Measurements from ENCODE around the gene DDAH1. TPM values are rescaled to one million over a fixed set of nuclear protein-coding genes. Genes with fewer than 3 reads are reported as not detected.

DDAH1 gene
- total and polyA plus RNA-seq, 5 donors from 2014 or later: 0.15 TPM; not detected in 4

GRCh38 chr1:85372683-85373377 is 92.1 kb downstream of the DDAH1 start:
- H3K9me3 ChIP-seq (ENCODE audit: control insufficient read depth in 2 of 2, low read length in 2 of 2): no peaks in the 10 kb centered on the region
- ATAC-seq (ENCODE audit: low read depth in 2 of 2) (no peak), DNase-seq (no peak)
- Mint-ChIP-seq H3K27ac (no peak overlapping the region), H3K9me3 (peaks cover 0 to under 1% (median 0%) of the 10 kb centered on the region in 7 donors), H3K27me3 (no peaks in the 10 kb centered on the region), H3K4me3 (no peak overlapping the region), H3K4me1 (no peaks in the 10 kb centered on the region), H3K36me3 (no peaks in the 10 kb centered on the region)
- peaks cover 4% of the 10 kb centered on the region for H3K27me3 ChIP-seq (ENCODE audit: control insufficient read depth, insufficient read depth, low read length)
- no peak overlapping the region for H3K4me3 ChIP-seq (ENCODE audit: low read depth, low read length)
- H3K4me1 ChIP-seq (ENCODE audit: control insufficient read depth, insufficient read depth, low read length, poor library complexity, severe bottlenecking): no peaks in the 10 kb centered on the region
- no peak overlapping the region for H3K27ac ChIP-seq (ENCODE audit: insufficient read depth, low read length, poor library complexity, severe bottlenecking)
- H3K36me3 ChIP-seq (ENCODE audit: control insufficient read depth, insufficient read depth, low read length): no peaks in the 10 kb centered on the region

GRCh38 chr1:85371021-85371420 is 93.9 kb downstream of the DDAH1 start:
- Mint-ChIP-seq H3K4me3 (no peak overlapping the region), H3K27me3 (no peaks in the 10 kb centered on the region), H3K27ac (no peak overlapping the region), H3K9me3 (no peaks in the 10 kb centered on the region), H3K4me1 (no peaks in the 10 kb centered on the region), H3K36me3 (no peaks in the 10 kb centered on the region)
- Histone ChIP-seq H3K9me3 (ENCODE audit: control insufficient read depth in 2 of 2, low read length in 2 of 2) (no peaks in the 10 kb centered on the region), H3K27me3 (ENCODE audit: control insufficient read depth, insufficient read depth, low read length) (peaks cover 4% of the 10 kb centered on the region), H3K36me3 (ENCODE audit: control insufficient read depth, insufficient read depth, low read length) (no peaks in the 10 kb centered on the region), H3K27ac (ENCODE audit: insufficient read depth, low read length, poor library complexity, severe bottlenecking) (no peak overlapping the region), H3K4me3 (ENCODE audit: low read depth, low read length) (no peak overlapping the region), H3K4me1 (ENCODE audit: control insufficient read depth, insufficient read depth, low read length, poor library complexity, severe bottlenecking) (no peaks in the 10 kb centered on the region)
- no peak for ATAC-seq (ENCODE audit: low read depth in 2 of 2)
- DNase-seq: no peak

- no peaks in the 10 kb centered on the region for H3K4me1 Mint-ChIP-seq
- no peak overlapping the region for H3K27ac ChIP-seq (ENCODE audit: insufficient read depth, low read length, poor library complexity, severe bottlenecking)
- ATAC-seq (ENCODE audit: low read depth in 2 of 2) (no peak), DNase-seq (no peak)
- H3K9me3 ChIP-seq (ENCODE audit: control insufficient read depth in 2 of 2, low read length in 2 of 2): no peaks in the 10 kb centered on the region
- H3K27ac Mint-ChIP-seq: no peak overlapping the region
- H3K4me1 ChIP-seq (ENCODE audit: control insufficient read depth, insufficient read depth, low read length, poor library complexity, severe bottlenecking): no peaks in the 10 kb centered on the region
- no peaks in the 10 kb centered on the region for H3K36me3 Mint-ChIP-seq
- no peak overlapping the region for H3K4me3 Mint-ChIP-seq
- H3K27me3 Mint-ChIP-seq: no peaks in the 10 kb centered on the region
- no peaks in the 10 kb centered on the region for H3K9me3 Mint-ChIP-seq
- no peaks in the 10 kb centered on the region for H3K36me3 ChIP-seq (ENCODE audit: control insufficient read depth, insufficient read depth, low read length)
- peaks cover 4% of the 10 kb centered on the region for H3K27me3 ChIP-seq (ENCODE audit: control insufficient read depth, insufficient read depth, low read length)
- no peak overlapping the region for H3K4me3 ChIP-seq (ENCODE audit: low read depth, low read length)
Observed at GRCh38 chr1:85368073-85368770, 96.7 kb downstream of the DDAH1 start.

GRCh38 chr1:85366391-85367170 is 98.4 kb downstream of the DDAH1 start:
- no peaks in the 10 kb centered on the region for H3K36me3 Mint-ChIP-seq
- DNase-seq: no peak
- no peak overlapping the region for H3K4me3 Mint-ChIP-seq
- no peaks in the 10 kb centered on the region for H3K9me3 Mint-ChIP-seq
- H3K4me1 ChIP-seq (ENCODE audit: control insufficient read depth, insufficient read depth, low read length, poor library complexity, severe bottlenecking): no peaks in the 10 kb centered on the region
- H3K27ac Mint-ChIP-seq: no peak overlapping the region
- H3K9me3 ChIP-seq (ENCODE audit: control insufficient read depth in 2 of 2, low read length in 2 of 2): no peaks in the 10 kb centered on the region
- H3K27me3 Mint-ChIP-seq: no peaks in the 10 kb centered on the region
- H3K27ac ChIP-seq (ENCODE audit: insufficient read depth, low read length, poor library complexity, severe bottlenecking): no peak overlapping the region
- H3K27me3 ChIP-seq (ENCODE audit: control insufficient read depth, insufficient read depth, low read length): peaks cover 3% of the 10 kb centered on the region
- H3K4me3 ChIP-seq (ENCODE audit: low read depth, low read length): no peak overlapping the region
- no peaks in the 10 kb centered on the region for H3K4me1 Mint-ChIP-seq
- no peak for ATAC-seq (ENCODE audit: low read depth in 2 of 2)
- no peaks in the 10 kb centered on the region for H3K36me3 ChIP-seq (ENCODE audit: control insufficient read depth, insufficient read depth, low read length)

GRCh38 chr1:85365851-85366250 is 99.1 kb downstream of the DDAH1 start:
- DNase-seq: no peak
- no peaks in the 10 kb centered on the region for H3K9me3 Mint-ChIP-seq
- Histone ChIP-seq H3K27me3 (ENCODE audit: control insufficient read depth, insufficient read depth, low read length) (peaks cover 3% of the 10 kb centered on the region), H3K36me3 (ENCODE audit: control insufficient read depth, insufficient read depth, low read length) (no peaks in the 10 kb centered on the region), H3K4me3 (ENCODE audit: low read depth, low read length) (no peak overlapping the region), H3K27ac (ENCODE audit: insufficient read depth, low read length, poor library complexity, severe bottlenecking) (no peak overlapping the region), H3K4me1 (ENCODE audit: control insufficient read depth, insufficient read depth, low read length, poor library complexity, severe bottlenecking) (no peaks in the 10 kb centered on the region), H3K9me3 (ENCODE audit: control insufficient read depth in 2 of 2, low read length in 2 of 2) (no peaks in the 10 kb centered on the region)
- H3K36me3 Mint-ChIP-seq: no peaks in the 10 kb centered on the region
- no peaks in the 10 kb centered on the region for H3K4me1 Mint-ChIP-seq
- no peak for ATAC-seq (ENCODE audit: low read depth in 2 of 2)
- H3K27me3 Mint-ChIP-seq: no peaks in the 10 kb centered on the region
- H3K4me3 Mint-ChIP-seq: no peak overlapping the region
- H3K27ac Mint-ChIP-seq: no peak overlapping the region

- Histone ChIP-seq H3K36me3 (ENCODE audit: control insufficient read depth, insufficient read depth, low read length) (no peaks in the 10 kb centered on the region), H3K9me3 (ENCODE audit: control insufficient read depth in 2 of 2, low read length in 2 of 2) (no peaks in the 10 kb centered on the region), H3K4me3 (ENCODE audit: low read depth, low read length) (no peak overlapping the region), H3K27me3 (ENCODE audit: control insufficient read depth, insufficient read depth, low read length) (no peaks in the 10 kb centered on the region), H3K4me1 (ENCODE audit: control insufficient read depth, insufficient read depth, low read length, poor library complexity, severe bottlenecking) (no peaks in the 10 kb centered on the region), H3K27ac (ENCODE audit: insufficient read depth, low read length, poor library complexity, severe bottlenecking) (no peak overlapping the region)
- Mint-ChIP-seq H3K4me3 (no peak overlapping the region), H3K9me3 (no peaks in the 10 kb centered on the region), H3K36me3 (no peaks in the 10 kb centered on the region), H3K27me3 (no peaks in the 10 kb centered on the region), H3K27ac (no peak overlapping the region), H3K4me1 (no peaks in the 10 kb centered on the region)
- DNase-seq: no peak
- no peak for ATAC-seq (ENCODE audit: low read depth in 2 of 2)
Observed at GRCh38 chr1:85363521-85363920, 101.4 kb downstream of the DDAH1 start.

GRCh38 chr1:85363092-85363491 is 101.9 kb downstream of the DDAH1 start:
- no peaks in the 10 kb centered on the region for H3K4me1 Mint-ChIP-seq
- no peaks in the 10 kb centered on the region for H3K9me3 ChIP-seq (ENCODE audit: control insufficient read depth in 2 of 2, low read length in 2 of 2)
- no peak for ATAC-seq (ENCODE audit: low read depth in 2 of 2)
- no peak overlapping the region for H3K27ac Mint-ChIP-seq
- no peak overlapping the region for H3K27ac ChIP-seq (ENCODE audit: insufficient read depth, low read length, poor library complexity, severe bottlenecking)
- DNase-seq: no peak
- no peak overlapping the region for H3K4me3 ChIP-seq (ENCODE audit: low read depth, low read length)
- no peaks in the 10 kb centered on the region for H3K36me3 Mint-ChIP-seq
- no peaks in the 10 kb centered on the region for H3K36me3 ChIP-seq (ENCODE audit: control insufficient read depth, insufficient read depth, low read length)
- no peaks in the 10 kb centered on the region for H3K4me1 ChIP-seq (ENCODE audit: control insufficient read depth, insufficient read depth, low read length, poor library complexity, severe bottlenecking)
- H3K9me3 Mint-ChIP-seq: no peaks in the 10 kb centered on the region
- no peak overlapping the region for H3K4me3 Mint-ChIP-seq
- H3K27me3 ChIP-seq (ENCODE audit: control insufficient read depth, insufficient read depth, low read length): no peaks in the 10 kb centered on the region
- H3K27me3 Mint-ChIP-seq: no peaks in the 10 kb centered on the region

Data from CD4-positive, CD25-positive, alpha-beta regulatory T cell (primary cell).